K562 (cell line): ENCODE results near the gene ANKRD13A. TPM values are rescaled to one million over a fixed set of nuclear protein-coding genes. Genes with fewer than 3 reads are reported as not detected.
A peak's percentile ranks its signal among the peaks of the same experiment; 100 is the strongest.

Experiments used
- ATF7 ChIP-seq: fragments of 450-650 bp; IDR thresholded peaks from 2 replicates; pipeline ENCODE4 v1.7.1; 2014; ENCODE audit warnings: mild to moderate bottlenecking, moderate library complexity
- COPS2 ChIP-seq: fragments of 450-650 bp; conservative IDR thresholded peaks from 2 replicates; pipeline ENCODE4 v1.6.1; 2016; ENCODE audit warnings: mild to moderate bottlenecking, moderate library complexity
- EHMT2 ChIP-seq: fragments of 450-650 bp; IDR thresholded peaks from 2 replicates; pipeline ENCODE4 v1.6.1; 2018; ENCODE audit warnings: antibody characterized with exemption
- ELK1 ChIP-seq: sonication (generic); formaldehyde crosslinking; IDR thresholded peaks from 2 replicates; pipeline ENCODE4 v1.8.1; 2022; ENCODE audit warnings: missing genetic modification reagents
- ELK3 ChIP-seq: fragments of 450-650 bp; formaldehyde crosslinking; IDR thresholded peaks from 2 replicates; pipeline ENCODE4 v1.4.0; 2020; ENCODE audit warnings: mild to moderate bottlenecking
- EP400 ChIP-seq: fragments of 450-650 bp; IDR thresholded peaks from 2 replicates; pipeline ENCODE4 v1.6.1; 2017; ENCODE audit warnings: antibody characterized with exemption, mild to moderate bottlenecking, moderate library complexity
- ETS2 ChIP-seq: IDR thresholded peaks from 2 replicates; pipeline ENCODE4 v1.6.1; 2016; ENCODE audit warnings: borderline replicate concordance, missing genetic modification characterization, mild to moderate bottlenecking, moderate library complexity, missing compliant biosample characterization; ENCODE audit not compliant: poor library complexity, severe bottlenecking
- FOXM1 ChIP-seq, 2 experiments: fragments of 450-650 bp in 1 of 2; sonication (generic) in 1 of 2; formaldehyde crosslinking in 1 of 2; IDR thresholded peaks; 2 replicates each; pipeline versions ENCODE4 v1.6.1 to v1.9.0; 2017 to 2022; ENCODE audit warnings: low read depth in 2 of 2, mild to moderate bottlenecking in 2 of 2, missing genetic modification reagents in 1 of 2, moderate library complexity in 1 of 2
- FOXO4 ChIP-seq: fragments of 450-650 bp; formaldehyde crosslinking; IDR thresholded peaks from 2 replicates; pipeline ENCODE4 v1.4.0; 2020; ENCODE audit warnings: mild to moderate bottlenecking, moderate library complexity
- GTF2F1 ChIP-seq: IDR thresholded peaks from 2 replicates; pipeline ENCODE4 v1.6.1; 2011; ENCODE audit warnings: low read depth, low read length, improper control_type of control experiment
- ILF3 ChIP-seq: fragments of 450-650 bp; IDR thresholded peaks from 2 replicates; pipeline ENCODE4 v1.6.1; 2018; ENCODE audit warnings: antibody characterized with exemption, mild to moderate bottlenecking, moderate library complexity, borderline replicate concordance
- KLF13 ChIP-seq: fragments of 450-650 bp; IDR thresholded peaks from 2 replicates; pipeline ENCODE4 v1.6.1; 2016; ENCODE audit warnings: missing genetic modification characterization, low read depth, mild to moderate bottlenecking, missing compliant biosample characterization, moderate library complexity, borderline replicate concordance
- KLF16 ChIP-seq: IDR thresholded peaks from 2 replicates; pipeline ENCODE4 v1.6.1; 2016; ENCODE audit warnings: antibody characterized with exemption
- MED1 ChIP-seq: sonication (generic); formaldehyde crosslinking; IDR thresholded peaks from 2 replicates; pipeline ENCODE4 v1.8.1; 2023; ENCODE audit warnings: missing genetic modification reagents, borderline replicate concordance
- PCBP1 ChIP-seq: fragments of 200-400 bp; formaldehyde crosslinking; IDR thresholded peaks from 2 replicates; pipeline ENCODE4 v1.6.1; 2018; ENCODE audit warnings: mild to moderate bottlenecking, low read depth, low read length; ENCODE audit not compliant: poor library complexity, severe bottlenecking
- SMARCA5 ChIP-seq: fragments of 450-650 bp; IDR thresholded peaks from 2 replicates; pipeline ENCODE4 v1.6.1; 2016
- SRSF1 ChIP-seq: fragments of 200-400 bp; formaldehyde crosslinking; IDR thresholded peaks from 2 replicates; pipeline ENCODE4 v1.6.1; 2017; ENCODE audit warnings: mild to moderate bottlenecking, low read depth, low read length, moderate library complexity
- TAF15 ChIP-seq: fragments of 200-400 bp; formaldehyde crosslinking; IDR thresholded peaks from 2 replicates; pipeline ENCODE4 v1.6.1; 2017; ENCODE audit warnings: mild to moderate bottlenecking, low read depth, low read length, moderate library complexity
- ZBTB49 ChIP-seq: sonication (generic); formaldehyde crosslinking; IDR thresholded peaks from 2 replicates; pipeline ENCODE4 v1.8.0; 2022; ENCODE audit warnings: missing genetic modification reagents, mild to moderate bottlenecking, borderline replicate concordance
- ZNF253 ChIP-seq: fragments of 250-450 bp; sonication (Bioruptor Pico); conservative IDR thresholded peaks from 2 replicates; pipeline ENCODE4 v1.6.1; 2021; ENCODE audit warnings: mild to moderate bottlenecking
- ZNF316 ChIP-seq: fragments of 450-650 bp; IDR thresholded peaks from 2 replicates; pipeline ENCODE4 v1.6.1; 2016
- ZNF707 ChIP-seq: fragments of 250-450 bp; sonication (Bioruptor Pico); conservative IDR thresholded peaks from 2 replicates; pipeline ENCODE4 v1.8.0; 2022; ENCODE audit warnings: inconsistent platforms, mild to moderate bottlenecking, moderate library complexity
- ZNF75A ChIP-seq: fragments of 450-650 bp; formaldehyde crosslinking; IDR thresholded peaks from 2 replicates; pipeline ENCODE4 v1.4.0; 2020; ENCODE audit warnings: mild to moderate bottlenecking
- ZNF830 ChIP-seq: fragments of 250-450 bp; sonication (Bioruptor Pico); IDR thresholded peaks from 2 replicates; pipeline ENCODE4 v1.5.0; 2021; ENCODE audit warnings: mild to moderate bottlenecking
- polyA plus RNA-seq, 8 experiments: library from polyadenylated mRNA; depleted of rRNA in 4 of 8; stranded (reverse) in 5 of 8; unstranded in 3 of 8; fragments of >200 nt; fragmentation: Nextera tagmentation in 2 of 8; fragmentation: Illumina TruSeq in 1 of 8; extraction: Ambion mirVana in 2 of 8; extraction: Trizol in 1 of 8; gene quantifications; 2 replicates each; pipeline versions ENCODE4 v1.2.1 to v1.2.3, GENCODE V29; 2011 to 2014; ENCODE audit warnings: inconsistent platforms in 1 of 8, missing spikeins in 1 of 8
- total RNA-seq, 7 experiments: library from RNA; depleted of rRNA in 6 of 7; stranded (reverse); fragments of >200 nt in 6 of 7; fragmentation: Illumina TruSeq in 2 of 7; extraction: Trizol in 2 of 7; gene quantifications; 2 replicates each; pipeline versions ENCODE4 v1.2.1 to v1.2.3, GENCODE V29; 2011 to 2021; ENCODE audit warnings: low replicate concordance in 1 of 7

Gene ANKRD13A
- total and polyA plus RNA-seq, 9 of the 15 experiments (the other 6 are each of a cell fraction or from before 2014, with no cell fraction given): 5.0 to 55.0 (median 41.5) TPM

- TF ChIP-seq FOXM1 (IDR thresholded peaks at IDR 0.05; ENCODE audit: low read depth): peak; percentile 98
- no peak for TF ChIP-seq FOXM1 (CRISPR knock-in tag; IDR thresholded peaks at IDR 0.05; ENCODE audit: low read depth)
- TF ChIP-seq ELK1 (CRISPR knock-in tag): no peak
- peak; percentile 42 for TF ChIP-seq PCBP1
- peak; percentile 26; the same call in 1 of the 2 replicates for TF ChIP-seq GTF2F1
- TF ChIP-seq ZNF707 (CRISPR knock-in tag): no peak
- no peak for TF ChIP-seq ZNF316
- no peak for TF ChIP-seq ETS2 (tag)
- no peak for TF ChIP-seq SRSF1
- TF ChIP-seq ZNF75A (CRISPR knock-in tag): no peak
- no peak for TF ChIP-seq ELK3 (CRISPR knock-in tag)
- TF ChIP-seq TAF15: no peak
- TF ChIP-seq MED1 (CRISPR knock-in tag): no peak
- TF ChIP-seq ZNF830 (CRISPR knock-in tag): no peak
- no peak for TF ChIP-seq ILF3
- peak; percentile 86 for TF ChIP-seq EP400
- no peak for TF ChIP-seq FOXO4 (CRISPR knock-in tag)
- no peak for TF ChIP-seq KLF13 (tag)
- TF ChIP-seq ATF7: peak; percentile 100
- no peak for TF ChIP-seq ZNF253 (CRISPR knock-in tag)
- no peak; the same call in 1 of the 2 replicates for TF ChIP-seq KLF16
- TF ChIP-seq ZBTB49 (CRISPR knock-in tag): peak; percentile 35; the same call in 1 of the 2 replicates
- TF ChIP-seq COPS2: no peak
- 0 out of 2 replicates have a peak, but pooled peaks have one; percentile 9 for TF ChIP-seq EHMT2
- TF ChIP-seq SMARCA5: no peak
These were observed at the start of gene ANKRD13A (continued) for GRCh38 chr12:109998904-109999648.
